HUDEP-2 (cell line): ENCODE measurements around the gene EFCAB10.
A peak's percentile ranks its signal among the peaks of the same experiment; 100 is the strongest.
"Not testable (repeated sequence)": the region's sequence is repeated elsewhere in the genome, so short reads cannot be mapped to it uniquely, and the experiment has no call there.

ENCODE experiments used
- DNase-seq, 76 experiments: peaks; one replicate each; lab custom pipeline; 2025; ENCODE audit not compliant: unreplicated experiment in 76 of 76; lab: John Stamatoyannopoulos, UW

EFCAB10 gene

GRCh38 chr7:105532709-105533460 is 48.4 kb downstream of the EFCAB10 start:
- peak in 2 of 76 experiments; percentile 7 to 23 for DNase-seq

GRCh38 chr7:105531792-105532671 is 49.3 kb downstream of the EFCAB10 start, which contains the start of gene RINT1:
Gene RINT1 (plus strand): TSS chr7:105532201. CDS start chr7:105532316, 115 bp downstream.
- DNase-seq = peak in 74 of 76 experiments; percentile 37 to 94 (median 85)

- DNase-seq = no peak
Measured at GRCh38 chr7:105530546-105530945, 50.7 kb downstream of the EFCAB10 start.

- DNase-seq = no peak
Measured at GRCh38 chr7:105530126-105530525, 51.2 kb downstream of the EFCAB10 start.

GRCh38 chr7:105527737-105528136 is 53.6 kb downstream of the EFCAB10 start:
- not testable (repeated sequence) for DNase-seq

GRCh38 chr7:105524840-105525239 is 56.5 kb downstream of the EFCAB10 start:
- DNase-seq = no peak

- not testable (repeated sequence) for DNase-seq
Measured at GRCh38 chr7:105524423-105524822, 56.9 kb downstream of the EFCAB10 start.

GRCh38 chr7:105521717-105522463 is 59.4 kb downstream of the EFCAB10 start, which contains the start of gene PUS7:
Gene PUS7 (minus strand): TSS chr7:105522271. CDS start chr7:105508512, 13,759 bp downstream.
- peak in 74 of 76 experiments; percentile 29 to 91 (median 79) for DNase-seq

- peak in 52 of 76 experiments; percentile 2 to 79 (median 35) for DNase-seq
Measured at GRCh38 chr7:105521027-105521716, 60.1 kb downstream of the EFCAB10 start.

GRCh38 chr7:105520620-105521019 is 60.7 kb downstream of the EFCAB10 start:
- not testable (repeated sequence) for DNase-seq

- DNase-seq = no peak
Measured at GRCh38 chr7:105519353-105519752, 61.9 kb downstream of the EFCAB10 start.

GRCh38 chr7:105515610-105516009 is 65.7 kb downstream of the EFCAB10 start:
- DNase-seq = not testable (repeated sequence)
